HG03066 (cell line): ENCODE measurements around the gene PRAME.
"Not testable (repeated sequence)": the region's sequence is repeated elsewhere in the genome, so short reads cannot be mapped to it uniquely, and the experiment has no call there.

ENCODE experiments used
- ATAC-seq: cut with Tn5 transposase; IDR thresholded peaks from one replicate; pipeline ENCODE4 v1.9.1; 2021; ENCODE audit warnings: low read depth; ENCODE audit not compliant: unreplicated experiment

PRAME gene

DNA sequence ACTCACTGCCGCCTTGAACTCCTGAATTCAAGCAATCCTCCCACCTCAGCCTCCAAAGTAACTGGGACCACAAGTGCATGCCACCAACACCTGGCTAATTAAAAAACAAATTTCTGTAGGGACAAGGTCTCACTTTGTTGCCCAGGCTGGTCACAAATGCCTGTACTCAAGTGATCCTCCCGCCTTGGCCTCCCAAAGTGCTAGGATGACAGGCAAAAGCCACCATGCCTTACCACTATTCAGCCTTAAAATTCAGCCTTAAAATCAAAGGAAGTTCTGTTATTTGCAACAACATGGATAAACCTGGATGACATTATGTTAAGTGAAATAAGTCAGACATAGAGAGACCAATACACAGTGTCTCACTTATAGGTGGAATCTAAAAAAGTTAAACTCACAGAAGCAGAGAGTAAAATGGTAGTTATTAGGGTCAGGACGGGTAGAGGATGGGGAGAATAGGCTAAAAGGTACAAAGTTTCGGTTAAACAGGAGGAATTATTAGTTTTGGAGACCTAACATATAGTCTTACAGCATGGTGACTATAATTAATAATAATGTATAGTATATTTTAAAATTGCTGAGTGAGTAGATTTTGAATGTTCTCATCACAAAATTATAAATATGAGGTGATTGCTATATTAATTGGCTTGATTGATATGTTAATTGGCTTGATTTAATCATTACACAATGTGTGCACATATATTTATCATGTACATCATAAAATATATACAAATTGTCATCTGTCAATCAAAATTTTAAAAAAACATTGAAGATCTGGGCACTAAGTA is 32.7 kb downstream of the PRAME start:
- no peak for ATAC-seq

DNA sequence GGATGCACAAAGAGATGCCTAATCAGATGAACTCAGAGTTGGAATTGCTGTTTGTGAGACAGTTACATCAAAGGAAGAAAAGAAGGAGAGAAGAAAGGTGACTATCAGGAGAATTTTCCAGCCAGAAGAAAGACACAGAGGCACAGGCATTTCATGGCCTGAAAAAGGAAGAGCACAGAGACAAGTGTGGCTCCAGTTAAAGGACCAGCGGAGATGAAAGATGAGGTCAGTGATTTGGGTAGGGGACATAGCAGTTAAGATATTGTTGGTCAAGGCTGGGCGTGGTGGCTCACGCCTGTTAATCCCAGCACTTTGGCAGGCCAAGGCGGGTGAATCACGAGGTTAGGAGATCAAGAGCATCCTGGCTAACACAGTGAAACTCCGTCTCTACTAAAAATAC is 35.6 kb downstream of the PRAME start:
- no peak for ATAC-seq

- no peak for ATAC-seq
Observed at GRCh38 chr22:22521631-22522030, 37.4 kb downstream of the PRAME start.

DNA sequence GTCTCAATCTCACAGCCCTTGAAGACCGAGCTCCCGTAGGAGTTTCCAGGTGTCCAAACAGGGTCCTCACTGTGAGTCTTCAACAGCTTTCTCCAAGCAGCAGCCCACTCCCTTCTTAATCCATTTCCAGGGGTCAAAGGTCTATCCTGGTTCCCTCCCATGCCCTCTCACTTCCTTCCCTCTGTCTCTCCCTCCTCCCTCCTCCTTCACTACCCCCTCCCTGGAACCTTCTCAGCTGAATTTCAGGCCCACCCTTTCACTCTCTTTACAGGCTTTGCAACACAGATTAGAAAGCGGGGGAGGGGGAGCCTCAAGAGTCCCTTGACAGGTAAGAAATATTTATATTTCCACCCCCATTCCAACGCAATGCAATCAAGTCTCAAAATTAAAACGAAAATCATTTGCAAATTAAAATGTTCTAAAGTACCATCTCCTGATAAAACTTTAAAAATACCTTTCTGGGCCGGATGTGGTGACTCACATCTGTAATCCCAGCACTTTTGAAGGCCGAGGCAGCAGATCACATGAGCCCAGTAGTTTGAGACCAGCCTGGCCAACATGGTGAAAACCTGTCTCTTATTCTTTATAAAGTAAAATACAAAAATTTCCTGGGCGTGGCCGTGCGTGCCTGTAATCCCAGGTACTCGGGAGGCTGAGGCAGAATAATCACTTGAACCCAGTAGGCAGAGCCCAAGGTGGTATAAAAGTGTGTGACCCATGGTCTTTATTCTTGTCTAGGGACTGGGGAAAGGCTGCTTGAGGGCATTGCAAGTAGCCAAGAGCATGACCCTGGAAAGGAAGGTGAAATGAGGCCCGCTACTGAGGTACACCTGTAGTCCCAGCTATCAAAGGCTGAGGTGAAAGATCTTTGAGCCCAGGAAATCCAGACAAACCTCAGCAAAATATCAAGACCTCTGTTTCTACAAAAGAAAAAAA is 38.1 kb downstream of the PRAME start:
- ATAC-seq = no peak

GRCh38 chr22:22520020-22520656 is 38.9 kb downstream of the PRAME start, which contains the start of gene ZNF280A:
TSS of gene ZNF280A (minus strand) at chr22:22520270. CDS start at chr22:22515630, 4,640 bp downstream.
- ATAC-seq = no peak

DNA sequence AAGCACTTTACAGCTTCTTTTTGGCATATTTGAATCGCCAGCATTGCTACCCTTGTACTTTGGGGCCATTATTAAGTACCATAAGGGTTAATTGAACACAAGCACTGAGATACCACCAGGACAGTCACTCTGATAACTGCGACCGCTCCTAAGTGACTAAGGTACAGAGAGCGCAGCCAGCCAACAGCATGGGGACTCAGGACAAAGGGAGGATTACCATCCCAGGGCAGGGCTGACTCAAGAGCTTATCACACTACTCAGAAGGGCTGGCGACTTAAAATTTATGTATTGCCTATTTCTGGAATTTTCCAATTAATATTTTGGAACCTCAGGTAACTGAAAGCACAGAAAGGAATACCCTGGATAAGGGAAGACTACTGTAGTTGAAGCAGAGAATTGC is 39.5 kb downstream of the PRAME start:
- no peak for ATAC-seq

GRCh38 chr22:22516992-22517391 is 42.1 kb downstream of the PRAME start:
- ATAC-seq = no peak

DNA sequence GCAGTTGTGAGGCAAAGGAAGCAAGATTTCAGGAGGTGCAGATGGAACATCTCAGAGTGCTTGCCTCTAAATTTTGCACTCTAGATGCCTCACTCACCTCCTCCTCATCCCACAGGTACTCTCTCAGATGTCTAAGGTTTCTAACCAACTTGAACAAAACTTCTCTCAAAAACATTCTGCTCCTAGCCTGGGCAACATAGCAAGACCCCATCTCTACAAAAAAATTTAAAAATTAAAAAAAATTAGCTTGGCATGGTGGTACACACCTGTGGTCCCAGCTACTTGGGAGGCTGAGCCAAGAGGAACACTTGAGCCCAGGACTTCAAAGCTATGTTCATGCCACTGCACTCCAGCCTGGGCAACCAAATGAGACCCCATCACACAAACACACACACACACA is 43.2 kb downstream of the PRAME start:
- ATAC-seq = no peak

DNA sequence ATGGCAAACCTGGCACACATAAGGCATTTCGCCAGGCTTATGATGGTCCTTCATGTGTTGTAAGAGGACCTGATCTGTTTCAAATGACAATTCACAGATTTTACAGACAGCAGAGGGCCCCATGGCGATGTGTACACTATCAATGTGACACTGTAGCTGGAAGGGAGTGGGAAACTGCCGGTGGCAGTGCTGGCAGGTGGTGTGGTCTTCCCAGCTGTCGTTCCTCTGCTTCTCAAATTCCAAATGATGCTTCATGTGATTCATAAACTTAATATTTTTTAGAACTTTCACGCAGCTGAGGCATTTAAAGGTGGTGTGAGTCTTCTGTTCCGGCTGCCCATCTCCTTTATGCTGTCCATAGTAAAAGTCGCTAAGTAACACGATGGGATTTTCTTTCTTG is 44.6 kb downstream of the PRAME start:
- ATAC-seq = not testable (repeated sequence)

GRCh38 chr22:22513619-22514018 is 45.4 kb downstream of the PRAME start:
- ATAC-seq = no peak

GRCh38 chr22:22512951-22513350 is 46.1 kb downstream of the PRAME start:
- ATAC-seq = no peak

- ATAC-seq = not testable (repeated sequence)
Observed at GRCh38 chr22:22510833-22511232, 48.2 kb downstream of the PRAME start.

DNA sequence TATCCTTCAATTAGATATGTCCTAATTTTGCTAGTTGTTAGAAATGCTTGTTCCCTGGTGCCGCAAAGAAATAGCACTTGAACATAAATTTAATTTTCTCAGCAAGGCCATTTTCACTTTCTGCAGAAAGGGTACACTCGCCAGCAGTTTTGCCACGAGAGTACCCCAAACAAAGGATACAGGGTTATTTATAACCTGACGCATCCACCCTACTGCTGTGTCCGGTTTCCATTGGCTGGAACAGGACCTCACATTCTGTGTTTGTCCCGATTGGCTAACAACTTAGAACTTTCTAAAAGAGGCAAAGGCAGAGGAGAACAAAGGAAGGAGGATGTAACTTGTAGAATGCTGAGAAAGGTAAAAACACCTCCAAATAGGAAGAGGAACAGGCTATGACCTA is 49.2 kb downstream of the PRAME start:
- not testable (repeated sequence) for ATAC-seq

- ATAC-seq = peak; percentile 78
Observed at GRCh38 chr22:22508274-22509176, 50.5 kb downstream of the PRAME start, which contains the start of gene ZNF280B. TSS of gene ZNF280B (minus strand) at chr22:22508742. CDS start at chr22:22489398, 19,344 bp downstream.

GRCh38 chr22:22507743-22508273 is 51.3 kb downstream of the PRAME start:
- no peak for ATAC-seq

GRCh38 chr22:22506736-22507135 is 52.3 kb downstream of the PRAME start:
- no peak for ATAC-seq

DNA sequence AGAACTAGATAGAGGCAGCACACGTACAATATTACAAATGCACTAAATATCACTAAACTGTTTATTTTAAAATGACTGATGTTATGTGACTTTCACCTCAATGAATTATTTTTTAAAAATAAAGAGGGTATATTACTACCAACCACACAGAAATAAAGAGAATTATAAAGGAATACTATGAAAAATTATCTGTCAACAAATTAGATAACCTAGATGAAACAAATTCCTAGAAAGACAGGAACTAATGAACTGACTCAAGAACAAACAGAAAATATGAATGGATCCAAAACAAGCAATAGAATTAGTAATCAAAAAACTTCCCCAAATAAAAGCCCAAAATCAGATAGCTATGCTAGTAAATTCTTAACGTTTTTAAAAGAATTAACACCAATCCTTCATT is 60.8 kb downstream of the PRAME start:
- ATAC-seq = no peak
